Gastroesophageal sphincter (tissue), 3 donors: ENCODE measurements around the gene RSU1.
A peak's percentile ranks its signal among the peaks of the same experiment; 100 is the strongest.

Experiments used
- CTCF ChIP-seq, 4 experiments: fragments of 200-600 bp in 2 of 4; fragments of 450-650 bp in 2 of 4; sonication (generic) in 1 of 4; IDR thresholded peaks; one replicate each; pipeline ENCODE4 v1.5.1; 2017 to 2019; ENCODE audit warnings: antibody characterized with exemption in 4 of 4, mild to moderate bottlenecking in 2 of 4, moderate library complexity in 2 of 4
- EP300 ChIP-seq: sonication (generic); formaldehyde crosslinking; IDR thresholded peaks from one replicate; pipeline ENCODE4 v1.6.1; 2017; ENCODE audit warnings: antibody characterized with exemption, mild to moderate bottlenecking
- POLR2A ChIP-seq, 2 donors: fragments of 450-650 bp; IDR thresholded peaks; one replicate each; pipeline ENCODE4 v1.6.1; 2017; ENCODE audit warnings: antibody characterized with exemption in 2 of 2, mild to moderate bottlenecking in 2 of 2, moderate library complexity in 1 of 2

GRCh38 chr10:16777473-16778370 lies 39.5 kb downstream of the RSU1 start:
- no peak for TF ChIP-seq EP300
- no peak for TF ChIP-seq POLR2A (IDR thresholded peaks at IDR 0.05)
- peak; percentile 56 to 73 (median 64) for TF ChIP-seq CTCF (IDR thresholded peaks at IDR 0.05)
